ENCODE measurements around the gene ASCC1.

DNA sequence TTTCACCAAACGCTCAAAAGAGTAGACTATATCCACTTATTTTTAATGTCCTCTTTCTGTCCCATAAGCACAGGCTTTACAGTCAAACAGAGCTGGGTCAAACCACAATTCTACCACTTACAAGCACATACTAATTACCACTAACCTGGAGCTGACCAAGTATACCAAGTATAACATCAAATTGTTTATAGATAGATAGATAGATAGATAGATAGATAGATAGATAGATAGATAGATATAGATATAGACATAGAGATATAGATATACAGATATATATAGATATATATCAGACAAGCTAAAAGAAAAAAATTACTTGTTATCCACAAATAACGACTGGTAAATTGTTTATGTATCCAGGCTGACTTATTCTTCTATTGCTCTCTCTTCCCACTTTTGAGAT is 75.2 kb downstream of the ASCC1 start:
- TF ChIP-seq USF2 (IDR thresholded peaks at IDR 0.05; ENCODE audit: low read depth, low read length) (no peak), CHD1 (IDR thresholded peaks at IDR 0.05; ENCODE audit: low read depth, low read length) (no peak), POLR2A (IDR thresholded peaks at IDR 0.05; ENCODE audit: low read depth, low read length) (no peak), CTCF (conservative IDR thresholded peaks at IDR 0.05; ENCODE audit: low read depth, low read length) (no peak), MXI1 (IDR thresholded peaks at IDR 0.05; ENCODE audit: borderline replicate concordance, low read depth, low read length) (no peak), CEBPB (IDR thresholded peaks at IDR 0.05; ENCODE audit: low read depth, low read length) (no peak), RAD21 (IDR thresholded peaks at IDR 0.05; ENCODE audit: low read length) (no peak), RFX5 (IDR thresholded peaks at IDR 0.05; ENCODE audit: low read depth, low read length) (no peak), NFE2L2 (IDR thresholded peaks at IDR 0.05; ENCODE audit: low read depth, low read length) (no peak), MAZ (IDR thresholded peaks at IDR 0.05; ENCODE audit: borderline replicate concordance, low read depth, low read length) (no peak), FOS (IDR thresholded peaks at IDR 0.05; ENCODE audit: low read depth, low read length) (no peak), SMC3 (IDR thresholded peaks at IDR 0.05; ENCODE audit: low read depth, low read length) (no peak), BHLHE40 (IDR thresholded peaks at IDR 0.05; ENCODE audit: low read depth, low read length) (no peak), RCOR1 (IDR thresholded peaks at IDR 0.05; ENCODE audit: insufficient replicate concordance, low read length) (no peak)

All from IMR-90 (cell line).